Measurements from ENCODE around the gene TMEM132D.

DNA sequence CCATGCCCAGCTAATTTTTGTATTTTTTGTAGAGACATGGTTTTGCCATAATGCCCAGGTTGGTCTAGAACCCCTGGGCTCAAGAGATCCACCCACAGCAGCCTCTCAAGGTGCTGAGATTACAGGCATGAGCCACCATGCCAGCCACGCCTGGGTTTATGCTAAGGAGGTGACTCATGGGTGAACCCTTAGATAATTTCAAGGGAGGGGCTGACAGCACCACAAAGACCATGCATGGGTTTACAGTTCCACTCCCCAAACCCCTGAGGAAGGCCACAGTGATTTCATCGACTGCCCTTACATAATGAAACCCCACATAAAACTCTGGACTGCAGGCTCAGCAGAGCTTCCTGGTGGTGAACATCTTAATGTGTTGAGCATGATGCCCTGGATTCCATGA, 33.7 kb downstream of the TMEM132D start:
- TF ChIP-seq, protein P1, sequence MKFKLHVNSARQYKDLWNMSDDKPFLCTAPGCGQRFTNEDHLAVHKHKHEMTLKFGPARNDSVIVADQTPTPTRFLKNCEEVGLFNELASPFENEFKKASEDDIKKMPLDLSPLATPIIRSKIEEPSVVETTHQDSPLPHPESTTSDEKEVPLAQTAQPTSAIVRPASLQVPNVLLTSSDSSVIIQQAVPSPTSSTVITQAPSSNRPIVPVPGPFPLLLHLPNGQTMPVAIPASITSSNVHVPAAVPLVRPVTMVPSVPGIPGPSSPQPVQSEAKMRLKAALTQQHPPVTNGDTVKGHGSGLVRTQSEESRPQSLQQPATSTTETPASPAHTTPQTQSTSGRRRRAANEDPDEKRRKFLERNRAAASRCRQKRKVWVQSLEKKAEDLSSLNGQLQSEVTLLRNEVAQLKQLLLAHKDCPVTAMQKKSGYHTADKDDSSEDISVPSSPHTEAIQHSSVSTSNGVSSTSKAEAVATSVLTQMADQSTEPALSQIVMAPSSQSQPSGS (CRISPR knock-in tag; IDR thresholded peaks at IDR 0.05; ENCODE audit: borderline replicate concordance, low read depth), result no peak
- TF ChIP-seq, protein P2, sequence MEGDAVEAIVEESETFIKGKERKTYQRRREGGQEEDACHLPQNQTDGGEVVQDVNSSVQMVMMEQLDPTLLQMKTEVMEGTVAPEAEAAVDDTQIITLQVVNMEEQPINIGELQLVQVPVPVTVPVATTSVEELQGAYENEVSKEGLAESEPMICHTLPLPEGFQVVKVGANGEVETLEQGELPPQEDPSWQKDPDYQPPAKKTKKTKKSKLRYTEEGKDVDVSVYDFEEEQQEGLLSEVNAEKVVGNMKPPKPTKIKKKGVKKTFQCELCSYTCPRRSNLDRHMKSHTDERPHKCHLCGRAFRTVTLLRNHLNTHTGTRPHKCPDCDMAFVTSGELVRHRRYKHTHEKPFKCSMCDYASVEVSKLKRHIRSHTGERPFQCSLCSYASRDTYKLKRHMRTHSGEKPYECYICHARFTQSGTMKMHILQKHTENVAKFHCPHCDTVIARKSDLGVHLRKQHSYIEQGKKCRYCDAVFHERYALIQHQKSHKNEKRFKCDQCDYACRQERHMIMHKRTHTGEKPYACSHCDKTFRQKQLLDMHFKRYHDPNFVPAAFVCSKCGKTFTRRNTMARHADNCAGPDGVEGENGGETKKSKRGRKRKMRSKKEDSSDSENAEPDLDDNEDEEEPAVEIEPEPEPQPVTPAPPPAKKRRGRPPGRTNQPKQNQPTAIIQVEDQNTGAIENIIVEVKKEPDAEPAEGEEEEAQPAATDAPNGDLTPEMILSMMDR (IDR thresholded peaks at IDR 0.05), result no peak
- TF ChIP-seq, protein P3, sequence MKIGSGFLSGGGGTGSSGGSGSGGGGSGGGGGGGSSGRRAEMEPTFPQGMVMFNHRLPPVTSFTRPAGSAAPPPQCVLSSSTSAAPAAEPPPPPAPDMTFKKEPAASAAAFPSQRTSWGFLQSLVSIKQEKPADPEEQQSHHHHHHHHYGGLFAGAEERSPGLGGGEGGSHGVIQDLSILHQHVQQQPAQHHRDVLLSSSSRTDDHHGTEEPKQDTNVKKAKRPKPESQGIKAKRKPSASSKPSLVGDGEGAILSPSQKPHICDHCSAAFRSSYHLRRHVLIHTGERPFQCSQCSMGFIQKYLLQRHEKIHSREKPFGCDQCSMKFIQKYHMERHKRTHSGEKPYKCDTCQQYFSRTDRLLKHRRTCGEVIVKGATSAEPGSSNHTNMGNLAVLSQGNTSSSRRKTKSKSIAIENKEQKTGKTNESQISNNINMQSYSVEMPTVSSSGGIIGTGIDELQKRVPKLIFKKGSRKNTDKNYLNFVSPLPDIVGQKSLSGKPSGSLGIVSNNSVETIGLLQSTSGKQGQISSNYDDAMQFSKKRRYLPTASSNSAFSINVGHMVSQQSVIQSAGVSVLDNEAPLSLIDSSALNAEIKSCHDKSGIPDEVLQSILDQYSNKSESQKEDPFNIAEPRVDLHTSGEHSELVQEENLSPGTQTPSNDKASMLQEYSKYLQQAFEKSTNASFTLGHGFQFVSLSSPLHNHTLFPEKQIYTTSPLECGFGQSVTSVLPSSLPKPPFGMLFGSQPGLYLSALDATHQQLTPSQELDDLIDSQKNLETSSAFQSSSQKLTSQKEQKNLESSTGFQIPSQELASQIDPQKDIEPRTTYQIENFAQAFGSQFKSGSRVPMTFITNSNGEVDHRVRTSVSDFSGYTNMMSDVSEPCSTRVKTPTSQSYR (CRISPR knock-in tag; IDR thresholded peaks at IDR 0.05), result no peak
- TF ChIP-seq ELF4 (CRISPR knock-in tag; IDR thresholded peaks at IDR 0.05; ENCODE audit: low read depth), result no peak
- TF ChIP-seq, protein P4, sequence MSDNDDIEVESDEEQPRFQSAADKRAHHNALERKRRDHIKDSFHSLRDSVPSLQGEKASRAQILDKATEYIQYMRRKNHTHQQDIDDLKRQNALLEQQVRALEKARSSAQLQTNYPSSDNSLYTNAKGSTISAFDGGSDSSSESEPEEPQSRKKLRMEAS (CRISPR knock-in tag; IDR thresholded peaks at IDR 0.05), result no peak

All from WTC11 (cell line).